Muscle of back (tissue), 11 donors: Measurements from ENCODE around the gene CISTR. TPM values are rescaled to one million over a fixed set of nuclear protein-coding genes. Genes with fewer than 3 reads are reported as not detected.
"Not testable (repeated sequence)": the region's sequence is repeated elsewhere in the genome, so short reads cannot be mapped to it uniquely, and the experiment has no call there.

Experiments used
- DNase-seq, 3 donors: peaks; one replicate each; pipeline versions ENCODE4 v3.0.0 to v3.0.0-alpha.2; 2013
- polyA plus RNA-seq, 10 donors: library from polyadenylated mRNA; unstranded; fragments of 120-200 nt; gene quantifications; one replicate each; pipeline ENCODE4 v1.2.1, GENCODE V29; 2013; ENCODE audit not compliant: insufficient read length in 10 of 10

CISTR gene
- polyA plus RNA-seq, 10 donors: not detected

DNA sequence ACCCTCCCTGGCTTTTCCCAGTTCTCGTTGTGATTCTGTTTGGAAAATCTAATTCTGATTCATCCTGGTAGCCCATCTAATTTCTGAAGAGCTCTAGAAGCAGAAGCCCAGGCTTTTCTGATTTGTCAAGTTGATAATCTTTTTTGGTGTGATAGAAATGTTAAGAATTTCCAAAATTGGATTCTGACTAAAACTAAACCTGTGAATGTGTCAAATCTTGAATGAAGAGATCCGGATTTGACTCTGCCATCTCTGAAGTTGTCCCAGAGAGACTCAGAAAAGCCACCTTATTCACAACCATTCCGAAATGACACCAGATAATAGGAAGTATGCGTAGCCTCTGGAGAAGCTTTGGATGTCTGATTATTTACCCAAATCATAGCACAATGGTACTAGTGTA, 12.8 kb upstream of the CISTR start:
- no peak for DNase-seq

DNA sequence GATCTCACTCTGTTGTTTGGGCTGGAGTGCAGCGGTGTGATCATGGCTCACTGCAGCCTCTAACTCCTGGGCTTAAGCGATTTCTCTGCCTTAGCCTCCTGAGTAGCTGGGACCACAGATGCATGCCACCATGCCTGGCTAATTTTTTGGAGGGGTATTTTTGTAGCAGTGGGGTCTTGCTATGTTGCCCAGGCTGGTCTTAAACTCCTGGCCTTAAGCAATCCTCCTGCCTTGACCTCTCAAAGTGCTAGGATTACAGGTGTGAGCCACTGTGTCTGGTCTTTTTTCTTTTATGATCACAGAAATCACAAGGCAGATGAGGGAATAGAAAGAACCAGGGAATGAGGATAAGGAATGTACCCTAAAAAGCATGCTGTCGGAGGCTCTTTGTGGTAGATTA, 11.0 kb upstream of the CISTR start:
- DNase-seq: not testable (repeated sequence)

DNA sequence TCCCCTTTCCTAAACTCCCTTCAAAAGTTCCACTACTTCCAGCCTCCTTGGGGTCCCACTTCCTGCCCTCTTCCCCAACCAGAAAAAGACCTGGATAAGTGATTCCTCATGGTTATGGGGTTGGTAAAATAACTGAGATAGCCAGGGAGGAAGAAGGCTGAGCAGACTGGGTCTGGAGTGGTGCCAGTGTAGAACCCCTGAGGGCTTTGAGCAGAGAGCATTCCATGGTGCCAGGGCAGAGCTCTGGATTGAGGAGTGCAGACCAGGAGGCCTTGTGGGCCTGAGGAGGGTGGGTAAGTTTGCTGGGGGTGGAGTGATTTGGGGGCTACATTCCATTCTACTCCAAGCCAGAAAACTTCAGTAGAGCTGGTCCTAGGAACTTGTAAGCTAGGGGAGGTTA, 9.5 kb upstream of the CISTR start:
- no peak for DNase-seq

DNA sequence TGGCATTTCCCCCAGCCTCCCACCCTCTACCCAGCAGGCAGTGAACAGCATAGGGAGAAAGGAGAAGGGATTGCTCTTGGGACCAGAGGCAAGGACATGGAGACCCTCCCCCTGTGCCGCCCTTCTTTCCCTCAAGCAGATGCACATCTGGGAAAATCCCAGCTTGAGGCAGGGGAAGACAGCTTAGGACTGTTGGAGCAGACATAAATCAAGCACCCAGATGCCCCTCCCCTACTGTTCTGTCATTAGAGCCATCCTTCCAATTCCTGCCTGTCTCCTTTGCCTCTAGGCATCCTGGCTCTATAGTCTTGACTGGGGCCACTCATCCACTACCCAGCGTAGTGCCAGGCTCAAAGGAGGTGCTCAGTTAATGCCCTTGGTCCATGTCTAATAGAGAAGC, 7.5 kb upstream of the CISTR start:
- DNase-seq: no peak

DNA sequence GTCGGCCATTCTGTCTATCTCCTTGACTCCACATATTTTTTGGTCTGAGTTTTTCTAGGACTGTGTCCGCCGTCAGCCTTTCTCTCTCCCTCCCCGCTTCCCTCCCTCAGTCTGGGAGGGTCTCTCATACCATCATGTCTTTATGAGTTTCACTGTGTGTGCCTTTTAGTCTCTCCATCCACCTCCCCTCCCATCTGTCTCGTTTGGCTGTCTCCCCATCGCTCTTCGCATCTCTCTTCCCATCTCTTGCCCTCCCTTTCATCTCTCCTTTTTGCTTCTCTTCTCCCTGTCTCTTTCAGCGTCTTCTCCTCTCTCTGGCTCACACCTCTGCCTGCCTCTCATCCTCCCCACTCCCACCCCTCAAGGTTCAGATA, 6.9 kb upstream of the CISTR start:
- DNase-seq: no peak

DNA sequence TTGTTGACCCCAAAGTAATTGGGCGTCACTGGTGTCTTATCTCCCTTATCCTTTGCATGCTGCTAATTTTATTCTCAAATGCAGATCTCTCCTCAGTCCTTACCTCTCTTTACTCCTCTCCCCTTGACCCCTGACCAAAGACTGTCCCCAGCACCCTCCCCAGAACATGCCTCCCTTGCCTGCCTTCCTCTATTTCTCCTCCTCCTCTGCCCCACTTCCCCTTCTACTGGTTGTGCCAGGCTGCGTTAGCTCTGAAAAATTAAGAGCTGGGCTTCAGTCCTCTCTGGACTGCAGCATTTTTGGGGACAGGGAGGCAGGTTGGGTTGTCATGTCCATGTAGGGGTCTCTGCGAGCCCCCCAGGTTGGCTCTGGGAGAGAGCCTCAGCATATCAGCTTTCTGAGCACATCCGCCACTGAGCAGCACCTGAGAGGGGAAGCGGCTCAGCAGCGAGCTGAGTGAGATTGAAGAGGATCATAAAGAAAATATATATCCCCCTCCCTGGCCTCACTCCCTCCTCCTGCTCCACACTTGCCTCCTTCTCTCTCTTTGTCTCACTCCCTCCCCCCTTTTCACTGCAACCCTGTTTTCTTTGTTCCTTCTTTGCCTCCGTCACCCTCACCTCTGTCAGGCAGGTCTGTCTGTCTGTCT, 6.4 kb upstream of the CISTR start:
- no peak for DNase-seq

DNA sequence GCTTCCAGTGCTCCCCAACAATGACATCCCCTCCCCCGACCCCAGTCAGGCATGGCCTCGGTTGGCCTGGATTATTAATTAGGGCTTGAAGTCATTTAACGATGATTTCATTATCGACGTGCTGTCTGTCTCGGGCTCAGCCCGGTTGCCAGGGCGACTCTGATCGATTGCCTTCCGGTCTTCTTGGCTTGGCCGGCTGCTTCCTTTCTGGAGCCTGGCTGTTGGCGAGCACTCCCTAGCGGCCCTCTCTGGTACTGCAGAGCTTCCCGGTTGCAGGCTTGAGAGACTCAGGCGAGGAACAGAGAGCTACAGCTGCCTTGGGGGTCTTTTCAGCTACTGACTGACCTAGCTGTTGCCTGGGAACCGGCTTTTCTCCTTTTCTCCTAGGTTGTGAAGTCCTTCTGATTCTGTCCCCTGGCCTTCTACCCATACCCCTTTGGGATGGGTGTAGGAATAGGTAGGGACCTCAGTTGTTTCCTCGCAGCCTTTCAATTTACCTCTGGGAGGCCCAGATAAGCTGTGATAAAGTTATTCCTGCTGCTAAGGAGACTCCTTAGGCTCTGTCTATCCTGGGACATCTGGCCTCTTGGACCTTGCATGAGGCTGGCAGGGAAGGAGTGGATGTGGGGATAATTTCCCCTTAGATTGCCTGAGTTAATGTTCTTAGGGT, 5.5 kb upstream of the CISTR start:
- DNase-seq: peak; percentile 28 to 84 (median 62)

DNA sequence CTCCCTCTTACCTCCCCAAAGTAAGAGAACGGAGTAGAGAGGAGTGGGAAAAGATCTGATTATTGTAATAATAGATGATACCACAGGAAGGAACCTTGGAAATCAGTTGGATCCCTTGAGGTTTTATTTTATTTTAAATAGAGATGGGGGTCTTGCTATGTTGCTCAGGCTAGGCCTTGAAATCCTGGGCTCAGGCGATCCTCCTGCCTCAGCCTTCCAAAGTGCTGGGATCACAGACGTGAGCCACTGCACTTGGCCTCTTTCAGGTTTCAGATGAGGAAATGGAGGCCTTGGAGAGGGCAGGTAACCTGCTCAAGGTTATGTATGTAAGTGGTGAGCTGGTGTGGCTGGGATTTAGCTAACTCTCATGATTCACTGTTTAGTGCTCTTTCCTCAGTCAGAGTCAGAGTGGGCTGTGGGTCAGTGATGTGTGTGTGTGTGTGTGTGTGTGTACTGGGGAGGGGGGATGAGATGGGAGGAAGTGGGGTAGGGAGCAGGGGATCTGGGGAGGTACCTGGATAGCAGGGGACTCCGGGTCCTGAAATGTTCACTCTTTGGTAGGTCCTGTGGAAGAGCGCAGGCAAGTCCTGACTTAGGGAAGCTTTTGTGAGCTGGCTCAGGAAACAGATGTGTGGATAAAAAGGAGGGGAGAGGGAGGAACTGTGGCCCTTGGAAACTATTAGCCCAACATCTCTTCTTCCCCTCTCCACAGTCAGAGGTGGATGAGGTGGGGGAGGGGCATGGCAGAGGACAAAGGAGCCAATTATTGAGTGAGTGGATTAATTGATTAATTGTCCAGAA, 4.7 kb upstream of the CISTR start:
- no peak for DNase-seq

DNA sequence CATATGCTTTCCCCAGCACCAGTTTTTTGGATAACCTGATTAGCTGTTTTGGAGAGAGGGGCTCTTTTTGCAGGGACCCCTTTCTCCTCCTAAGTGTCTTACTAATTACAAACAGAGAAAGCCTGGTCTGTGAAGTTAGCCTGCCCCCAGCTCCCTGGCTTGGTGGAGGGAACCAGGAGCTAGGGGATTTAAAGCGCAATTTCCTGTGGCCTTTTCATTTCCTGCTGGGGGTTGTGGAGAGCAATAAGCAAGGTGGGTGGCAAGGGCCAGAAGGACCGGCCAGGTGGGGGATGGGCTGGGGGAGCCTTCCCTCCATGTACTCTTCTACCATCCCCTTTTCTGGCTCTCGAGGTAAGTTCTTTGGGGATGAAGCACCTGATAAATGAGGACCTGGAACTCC, 4.1 kb upstream of the CISTR start:
- no peak for DNase-seq

DNA sequence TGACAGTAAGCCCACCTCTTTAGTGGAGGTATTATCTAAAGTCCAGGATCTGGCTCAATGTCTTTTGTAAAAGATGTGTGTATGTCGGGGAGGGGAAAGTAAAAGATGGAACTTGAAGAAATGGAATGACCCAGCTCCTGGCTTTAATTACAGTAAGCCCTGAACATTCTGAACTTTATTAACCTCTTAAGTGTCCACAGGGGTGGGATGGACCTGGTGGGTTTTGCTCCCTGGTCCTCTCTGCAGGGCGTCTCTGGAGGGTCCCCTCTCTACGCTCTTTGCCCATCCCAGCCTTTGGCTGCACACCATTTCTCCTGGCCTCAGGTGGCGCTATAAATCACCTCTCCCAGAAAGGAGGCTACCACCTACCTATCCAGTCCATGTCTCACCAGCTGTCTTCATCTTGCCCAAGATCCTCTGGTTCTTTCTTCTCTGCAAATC, 3.7 kb upstream of the CISTR start:
- no peak for DNase-seq

DNA sequence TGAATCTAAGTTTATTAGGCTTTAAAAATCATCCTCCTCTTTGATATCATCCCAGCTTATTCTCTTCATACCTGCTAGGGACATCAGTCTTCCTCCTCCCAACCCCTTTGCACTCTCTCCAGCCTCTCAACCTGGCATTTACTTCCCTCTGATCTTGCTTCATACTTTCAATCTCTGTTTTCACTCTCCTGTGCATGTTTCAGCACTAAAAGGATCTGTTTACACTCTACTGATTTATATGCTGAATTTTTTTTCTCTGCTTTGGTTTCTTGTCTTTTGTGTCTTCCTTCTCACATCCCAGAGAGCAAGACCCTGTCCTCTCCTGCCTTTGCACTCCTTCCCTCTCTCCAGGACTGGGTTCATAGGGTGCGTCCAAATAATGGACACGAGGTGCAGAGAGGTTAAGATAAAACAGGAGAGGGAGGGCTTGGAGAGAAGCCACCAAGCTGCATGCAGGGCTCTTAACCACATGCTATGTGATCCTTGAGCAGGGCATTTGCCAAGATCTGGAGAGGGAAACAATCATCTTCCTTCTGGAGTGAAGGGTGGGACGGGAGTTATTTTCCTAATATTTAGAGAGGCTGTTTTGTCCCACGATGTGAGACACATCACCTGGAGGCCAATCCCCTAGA, 3.0 kb upstream of the CISTR start:
- peak in 1 of 3 donors; percentile 68 for DNase-seq

DNA sequence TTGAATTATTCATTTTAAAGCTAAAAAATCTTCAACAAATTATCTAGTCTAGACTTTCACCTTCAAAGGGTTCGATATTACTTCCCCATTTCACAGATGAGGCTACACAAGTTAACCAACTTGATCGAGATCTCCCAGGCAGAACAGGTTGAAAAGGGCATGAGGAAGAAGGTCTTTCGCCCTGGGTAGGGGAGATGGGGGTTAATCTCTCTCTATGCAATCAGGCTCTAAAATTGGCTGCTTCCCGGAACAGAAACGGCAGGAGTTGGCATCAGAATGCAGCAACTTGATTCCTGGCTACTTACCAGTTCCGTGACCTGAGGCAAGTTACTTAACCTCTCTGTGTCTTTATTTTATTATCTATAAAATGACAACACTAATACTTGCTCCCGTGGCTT, 2.4 kb upstream of the CISTR start:
- DNase-seq: no peak

DNA sequence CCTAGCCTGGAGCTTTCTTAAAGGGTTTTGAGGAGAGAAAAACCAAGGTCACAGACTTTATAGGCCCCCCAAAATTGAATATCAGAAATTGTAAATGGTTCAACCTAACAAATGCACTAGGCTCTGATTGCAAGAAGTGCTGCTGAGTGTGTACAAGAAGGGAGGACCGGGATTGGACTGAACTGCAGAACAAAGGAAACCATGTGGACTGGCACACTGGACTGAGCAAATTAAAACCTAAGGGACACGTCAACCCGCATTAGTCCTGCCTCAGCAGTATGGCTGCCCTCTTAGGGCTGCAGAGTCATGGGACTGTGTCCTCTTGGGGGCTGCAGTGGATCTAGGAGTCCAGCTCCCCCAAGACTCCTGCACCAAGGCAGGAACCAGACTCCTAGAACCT, 842 bp upstream of the CISTR start:
- DNase-seq: no peak

DNA sequence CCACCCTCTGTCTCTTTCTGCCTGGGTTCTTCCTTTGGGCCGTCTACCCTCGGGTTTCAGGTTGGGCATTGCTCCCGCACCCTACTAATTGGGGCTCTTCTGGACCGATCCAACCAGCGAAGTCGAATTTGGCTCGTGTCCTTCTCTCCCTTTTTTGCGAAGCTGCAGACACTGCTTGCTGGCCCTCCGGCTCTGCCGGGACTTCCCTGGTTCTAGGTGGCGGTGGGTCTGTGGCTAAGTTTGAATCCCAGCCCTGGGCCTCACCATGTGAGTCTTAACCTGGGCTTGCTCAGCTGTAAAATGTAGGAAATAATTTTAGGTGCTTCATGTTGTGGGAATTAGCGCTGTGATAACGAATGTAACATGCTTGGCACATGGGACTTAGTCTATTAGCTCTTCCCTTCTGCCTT, 418 bp upstream of the CISTR start:
- DNase-seq: no peak

DNA sequence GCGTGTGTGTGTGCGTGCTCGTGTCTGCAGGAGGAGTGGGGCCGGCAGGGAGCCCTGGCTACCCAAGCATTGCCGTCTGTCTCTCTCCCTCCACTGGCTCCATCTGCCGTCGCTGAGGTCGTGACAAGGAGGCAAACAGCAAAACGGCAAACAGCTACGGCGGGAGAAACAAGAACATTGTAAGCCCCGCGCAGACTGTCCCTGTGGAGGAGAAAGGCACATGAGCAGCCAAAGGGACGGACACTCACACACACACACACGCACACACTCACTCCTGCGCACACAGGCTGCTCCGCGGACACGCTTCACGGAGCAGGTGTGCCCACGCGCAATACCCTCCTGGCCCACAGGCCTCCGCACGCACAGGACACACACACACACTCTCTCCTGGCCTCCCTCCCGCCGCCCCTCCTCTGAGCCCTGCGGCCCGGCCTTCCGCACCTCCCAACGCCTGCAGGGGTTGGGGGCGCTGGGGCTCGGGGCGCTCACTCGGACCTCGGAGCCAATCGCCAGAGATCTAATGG, 905 bp downstream of the CISTR start:
- DNase-seq: peak in 1 of 3 donors; percentile 75

DNA sequence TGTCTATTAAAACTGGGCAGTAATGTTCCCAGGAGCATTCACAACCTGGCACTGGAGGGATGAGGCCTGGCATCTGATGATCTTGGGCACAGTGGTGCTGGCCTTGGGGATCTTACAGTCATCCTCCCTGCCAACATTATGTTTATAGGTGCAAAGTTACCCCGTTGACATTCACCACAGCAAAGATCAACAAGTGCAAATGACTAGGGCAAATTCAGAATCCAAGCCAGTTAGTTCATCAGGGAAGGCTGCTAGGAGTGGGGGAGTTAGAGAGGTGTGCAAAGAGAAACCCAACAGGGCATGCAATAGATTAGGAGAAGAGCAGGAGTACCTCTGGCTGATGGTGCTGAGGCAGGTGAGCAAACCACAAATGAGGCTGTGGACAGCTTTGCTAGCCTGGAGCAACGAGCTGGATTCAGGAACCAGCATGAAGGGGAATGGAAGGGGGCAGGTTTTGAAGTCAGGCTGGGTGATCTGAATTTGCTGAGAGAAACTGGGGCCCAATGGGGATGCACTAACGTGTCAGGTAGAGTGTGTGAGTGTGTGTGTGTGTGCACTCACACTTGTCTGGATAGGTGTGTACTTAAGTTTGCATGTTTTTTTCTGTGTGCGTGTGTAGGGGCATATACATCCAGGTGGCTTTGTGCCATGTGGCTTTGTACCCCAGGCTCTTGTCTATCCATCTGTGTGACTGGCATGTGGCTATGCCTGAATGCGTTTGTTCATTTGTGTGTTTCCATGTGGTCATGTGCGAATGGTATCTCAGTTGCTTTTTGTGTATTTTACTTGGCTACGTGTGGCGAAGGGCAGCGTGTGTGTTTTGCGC, 1.6 kb downstream of the CISTR start:
- no peak for DNase-seq

DNA sequence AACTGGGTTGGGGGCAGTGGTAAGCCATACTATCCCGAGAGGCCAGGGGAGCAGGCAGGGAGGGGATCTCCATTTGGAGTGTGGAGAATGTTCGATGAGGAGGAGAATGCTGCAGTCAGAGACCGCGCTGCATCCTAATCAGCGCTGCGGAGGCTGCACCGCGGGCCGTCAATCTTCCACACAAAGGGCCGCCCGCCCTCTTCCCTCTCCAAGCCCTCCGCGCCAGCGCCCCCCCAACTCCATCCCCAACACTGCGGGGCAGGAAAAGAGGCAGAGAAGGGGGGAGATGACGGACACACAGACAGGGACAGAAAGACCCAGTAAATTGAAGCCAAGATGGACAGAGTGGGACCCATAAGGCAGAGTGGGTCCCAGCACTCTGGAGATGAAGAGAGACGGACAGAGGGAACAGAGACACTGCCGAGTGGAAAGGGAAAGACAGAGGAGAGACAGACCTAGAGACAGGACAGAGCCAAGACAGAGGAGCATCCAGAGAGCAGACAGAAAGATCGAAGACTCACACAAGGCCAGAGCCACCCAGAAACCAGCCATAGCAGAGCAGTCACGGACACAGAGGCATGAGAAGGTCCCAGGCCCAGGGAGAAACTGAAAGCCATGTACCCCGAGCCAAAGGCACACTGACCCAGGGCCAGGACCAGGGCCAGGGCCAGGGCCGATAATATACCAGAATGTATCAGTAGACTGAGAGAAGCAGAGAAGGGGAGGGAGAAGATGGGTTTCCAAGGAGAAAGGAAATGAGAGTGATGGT, 3.5 kb downstream of the CISTR start:
- DNase-seq: no peak

DNA sequence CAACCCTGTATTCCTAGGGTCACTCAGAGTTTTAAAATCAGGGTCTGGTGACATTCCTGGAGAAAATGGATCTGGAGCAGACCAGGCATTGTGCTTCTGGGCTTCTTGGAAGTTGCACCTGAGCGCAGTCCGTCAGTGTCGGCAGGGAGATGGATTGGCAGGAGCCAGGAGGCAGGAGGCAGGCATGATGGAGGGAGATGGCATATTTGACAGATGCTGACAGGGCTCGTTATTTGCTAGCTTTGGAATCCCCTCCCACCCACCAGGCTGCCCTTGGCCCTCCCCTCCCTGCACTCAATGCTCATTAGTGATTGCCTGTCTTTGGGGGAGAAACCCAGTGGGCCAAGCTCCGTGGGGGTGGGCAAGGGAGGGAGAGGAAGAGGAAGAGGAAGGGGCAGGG, 4.7 kb downstream of the CISTR start:
- no peak for DNase-seq

DNA sequence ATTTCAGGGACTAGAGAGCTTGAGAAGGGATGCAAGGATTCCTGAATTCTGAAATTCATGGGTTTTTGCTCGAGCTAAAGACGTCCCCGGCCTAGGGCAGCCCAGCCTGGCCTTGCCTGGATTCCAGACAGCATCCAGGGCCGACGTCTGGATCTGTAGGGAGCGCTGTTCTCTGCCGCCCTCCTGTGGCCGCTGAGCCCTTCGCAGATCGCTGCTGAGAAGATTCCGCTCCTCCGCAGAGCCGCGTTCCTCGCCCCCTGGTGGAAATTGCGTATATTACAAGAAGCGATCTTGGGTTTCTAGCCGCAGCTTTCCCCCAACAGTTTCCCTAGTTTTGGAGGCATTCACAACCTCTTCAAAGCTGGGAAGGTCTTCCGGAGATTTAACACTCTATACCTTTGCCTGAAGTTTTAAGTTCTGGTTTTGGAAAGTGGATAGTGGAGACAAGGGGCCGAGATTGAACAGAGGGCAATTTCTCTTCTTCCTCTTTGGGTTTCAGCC, 5.1 kb downstream of the CISTR start:
- DNase-seq: peak; percentile 87 to 97 (median 95)

DNA sequence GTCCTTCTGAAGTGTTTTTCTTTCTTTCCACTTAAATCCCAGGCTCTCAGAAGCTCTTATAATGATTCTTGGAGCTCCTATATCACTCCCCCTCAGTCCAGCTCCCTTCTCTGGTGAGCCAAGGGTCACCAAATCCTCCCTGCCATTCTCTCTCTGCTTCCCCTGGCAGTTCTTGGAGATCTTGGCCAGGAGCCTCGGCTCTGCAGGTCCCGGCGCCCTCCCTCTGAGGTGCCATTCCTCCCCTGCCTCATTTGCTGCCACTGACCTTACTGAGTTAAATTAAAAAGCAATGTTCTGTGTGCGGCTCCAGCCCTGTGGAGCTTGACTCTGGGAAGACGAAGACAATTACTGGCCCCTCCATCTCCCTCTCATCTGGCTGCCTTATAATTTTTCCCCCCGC, 7.0 kb downstream of the CISTR start:
- DNase-seq: no peak

DNA sequence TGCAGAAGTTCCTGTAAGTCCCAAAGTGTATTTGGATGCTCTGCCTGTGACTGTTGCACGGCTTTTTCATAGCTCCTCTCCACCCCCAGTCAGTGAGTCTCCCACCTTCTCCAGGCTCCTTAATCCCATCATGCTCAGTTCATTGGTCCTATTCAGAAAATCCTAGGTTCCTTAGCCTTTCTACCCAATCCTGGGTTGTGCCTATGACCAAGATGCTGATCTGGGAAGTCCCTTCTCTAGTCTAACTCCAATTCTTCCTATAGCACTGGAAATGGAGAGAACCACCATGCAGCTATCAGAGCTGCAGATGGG, 7.7 kb downstream of the CISTR start:
- DNase-seq: no peak
